H1 (cell line): ENCODE data around the gene LRRC28. TPM values are rescaled to one million over a fixed set of nuclear protein-coding genes. Genes with fewer than 3 reads are reported as not detected.

Source experiments
- CTCF ChIA-PET: fragments of 300-600 bp; sonication (Branson Sonifier 250); formaldehyde crosslinking; loops from one replicate; lab custom pipeline; 2021; ENCODE audit not compliant: partially characterized antibody; lab: Charles Lee
- POLR2A ChIA-PET: fragments of 300-600 bp; sonication (Branson Sonifier 250); formaldehyde crosslinking; loops from one replicate; lab custom pipeline; 2021; ENCODE audit warnings: inconsistent platforms; ENCODE audit not compliant: partially characterized antibody; lab: Charles Lee
- DNase-seq, 2 experiments: peaks; one replicate each; pipeline versions ENCODE4 v3.0.0 to v3.0.0-alpha.2; 2010 to 2022; ENCODE audit warnings: low spot score in 2 of 2, low read depth in 1 of 2, mixed read lengths in 1 of 2
- FAIRE-seq: peaks from 2 replicates; lab custom pipeline; 2011; peaks lifted over from hg19 to GRCh38; lab: Jason Lieb, UNC
- H2AFZ ChIP-seq: 2 replicates; pipeline ENCODE4 v1.8.1; 2012; ENCODE audit warnings: low read length, inconsistent platforms
- H2AK5ac ChIP-seq: 2 replicates; pipeline ENCODE4 v1.6.1; 2013; ENCODE audit warnings: low read depth, low read length
- H2BK120ac ChIP-seq: replicated peaks from 2 replicates; pipeline ENCODE3; 2013; ENCODE audit warnings: low read depth, low read length, inconsistent platforms
- H2BK12ac ChIP-seq: 2 replicates; pipeline ENCODE4 v1.6.1; 2013; ENCODE audit warnings: low read depth, low read length
- H2BK15ac ChIP-seq: 2 replicates; pipeline ENCODE4 v1.6.1; 2013; ENCODE audit warnings: low read length
- H2BK20ac ChIP-seq: 2 replicates; pipeline ENCODE4 v1.6.1; 2013; ENCODE audit warnings: low read length
- H2BK5ac ChIP-seq: 2 replicates; pipeline ENCODE4 v1.6.1; 2013; ENCODE audit warnings: low read depth, low read length
- H3K14ac ChIP-seq: 2 replicates; pipeline ENCODE4 v1.6.1; 2013; ENCODE audit warnings: inconsistent platforms; ENCODE audit not compliant: insufficient read length
- H3K18ac ChIP-seq: 2 replicates; pipeline ENCODE4 v1.6.1; 2013; ENCODE audit warnings: low read length; ENCODE audit errors: extremely low read depth
- H3K23ac ChIP-seq: 2 replicates; pipeline ENCODE4 v1.6.1; 2013; ENCODE audit warnings: inconsistent platforms; ENCODE audit not compliant: insufficient read length
- H3K23me2 ChIP-seq: 2 replicates; pipeline ENCODE4 v1.6.1; 2013; ENCODE audit warnings: low read depth, low read length
- H3K27ac ChIP-seq: 2 replicates; pipeline ENCODE4 v1.6.1; 2011; ENCODE audit warnings: low read depth, low read length, inconsistent platforms
- H3K27me3 ChIP-seq, 4 experiments: replicated peaks in 1 of 4; 1 replicate in 1 of 4; 2 replicates in 3 of 4; pipeline versions ENCODE4 v1.6.1 to v1.8.1; 2011 to 2013; ENCODE audit warnings: low read length in 3 of 4, mild to moderate bottlenecking in 3 of 4, inconsistent platforms in 2 of 4, mixed read lengths in 2 of 4, moderate library complexity in 1 of 4; ENCODE audit not compliant: control insufficient read depth in 3 of 4, insufficient read depth in 3 of 4; ENCODE audit errors: extremely low read depth in 1 of 4
- H3K36me3 ChIP-seq, 4 experiments: 2 replicates each; pipeline versions ENCODE4 v1.6.1 to v1.8.1; 2011 to 2013; ENCODE audit warnings: mild to moderate bottlenecking in 4 of 4, low read length in 3 of 4, moderate library complexity in 2 of 4, control low read depth in 1 of 4, inconsistent platforms in 1 of 4; ENCODE audit not compliant: insufficient read depth in 4 of 4, control insufficient read depth in 2 of 4
- H3K4ac ChIP-seq: replicated peaks from 2 replicates; pipeline ENCODE3; 2013; ENCODE audit warnings: low read length, low read depth, mixed read lengths, inconsistent platforms; ENCODE audit not compliant: insufficient read length
- H3K4me1 ChIP-seq, 4 experiments: replicated peaks in 1 of 4; 1 replicate in 1 of 4; 2 replicates in 3 of 4; pipeline versions ENCODE4 v1.6.1 to v1.8.1; 2011 to 2013; ENCODE audit warnings: low read length in 3 of 4, inconsistent platforms in 2 of 4, mixed read lengths in 1 of 4; ENCODE audit not compliant: insufficient read depth in 4 of 4, control insufficient read depth in 3 of 4
- H3K4me2 ChIP-seq, 2 experiments: 2 replicates each; pipeline versions ENCODE4 v1.6.1 to v1.8.1; 2011 to 2013; ENCODE audit warnings: low read depth in 2 of 2, low read length in 2 of 2, control low read depth in 1 of 2, inconsistent platforms in 1 of 2, mild to moderate bottlenecking in 1 of 2; ENCODE audit not compliant: insufficient read depth in 1 of 2
- H3K4me3 ChIP-seq, 4 experiments: fragments of 200-600, 300-600 bp in 1 of 4; sonication (generic), shearing (Covaris generic), sonication (Bioruptor Twin) in 1 of 4; 2 replicates each; pipeline versions ENCODE4 v1.5.1 to v1.8.1; 2011 to 2016; ENCODE audit warnings: low read length in 4 of 4, low read depth in 3 of 4, control low read depth in 2 of 4, inconsistent platforms in 2 of 4, mild to moderate bottlenecking in 2 of 4, mixed read lengths in 1 of 4, moderate library complexity in 1 of 4; ENCODE audit not compliant: insufficient read depth in 2 of 4; ENCODE audit errors: extremely low read depth in 1 of 4
- H3K56ac ChIP-seq: replicated peaks from 2 replicates; pipeline ENCODE3; 2013; ENCODE audit warnings: low read depth, mild to moderate bottlenecking, mixed read lengths, low read length, inconsistent platforms; ENCODE audit not compliant: insufficient read length
- H3K79me1 ChIP-seq: 2 replicates; pipeline ENCODE4 v1.6.1; 2013; ENCODE audit warnings: low read depth, low read length, control low read depth
- H3K79me2 ChIP-seq, 2 experiments: 2 replicates each; pipeline versions ENCODE4 v1.6.1 to v1.8.1; 2012 to 2013; ENCODE audit warnings: low read length in 2 of 2, mild to moderate bottlenecking in 2 of 2, inconsistent platforms in 1 of 2; ENCODE audit not compliant: insufficient read depth in 2 of 2, control insufficient read depth in 1 of 2
- H3K9ac ChIP-seq, 4 experiments: replicated peaks in 1 of 4; 1 replicate in 1 of 4; 2 replicates in 3 of 4; pipeline versions ENCODE4 v1.6.1 to v1.8.1; 2011 to 2013; ENCODE audit warnings: low read depth in 3 of 4, low read length in 3 of 4, control low read depth in 2 of 4, mild to moderate bottlenecking in 2 of 4, moderate library complexity in 2 of 4, inconsistent platforms in 1 of 4; ENCODE audit errors: extremely low read depth in 1 of 4
- H3K9me3 ChIP-seq, 2 experiments: 2 replicates each; pipeline versions ENCODE4 v1.6.1 to v1.8.1; 2012 to 2013; ENCODE audit warnings: mild to moderate bottlenecking in 2 of 2, moderate library complexity in 2 of 2, control low read depth in 1 of 2, inconsistent platforms in 1 of 2, low read depth in 1 of 2, low read length in 1 of 2, mixed read lengths in 1 of 2; ENCODE audit not compliant: insufficient read depth in 2 of 2
- H4K20me1 ChIP-seq, 2 experiments: replicated peaks in 1 of 2; 2 replicates each; pipeline versions ENCODE3 to v1.8.1; 2011 to 2013; ENCODE audit warnings: inconsistent platforms in 2 of 2, low read length in 2 of 2, mild to moderate bottlenecking in 1 of 2; ENCODE audit not compliant: insufficient read depth in 2 of 2, control insufficient read depth in 1 of 2
- H4K5ac ChIP-seq: 2 replicates; pipeline ENCODE4 v1.6.1; 2013; ENCODE audit warnings: low read length, low read depth, mixed read lengths, inconsistent platforms; ENCODE audit not compliant: insufficient read length
- H4K8ac ChIP-seq: 2 replicates; pipeline ENCODE4 v1.8.0; 2013; ENCODE audit warnings: mild to moderate bottlenecking, moderate library complexity, low read length, inconsistent platforms; ENCODE audit not compliant: insufficient read depth; ENCODE audit errors: extremely low read depth
- H4K91ac ChIP-seq: replicated peaks from 2 replicates; pipeline ENCODE3; 2013; ENCODE audit warnings: low read length, mixed read lengths, inconsistent platforms; ENCODE audit not compliant: insufficient read length
- EGR1 ChIP-seq: IDR thresholded peaks from 2 replicates; pipeline ENCODE4 v1.6.1; 2011; ENCODE audit warnings: low read depth, low read length, borderline replicate concordance
- polyA plus RNA-seq, 7 experiments: library from polyadenylated mRNA; depleted of rRNA in 3 of 7; stranded (reverse) in 5 of 7; unstranded in 2 of 7; fragments of >200 nt in 5 of 7; fragments of 200-250 nt in 2 of 7; gene quantifications; 1 replicate in 5 of 7; 2 replicates in 1 of 7; 4 replicates in 1 of 7; pipeline versions ENCODE4 v1.2.1 to v1.2.3, GENCODE V29; 2011 to 2013; ENCODE audit warnings: missing spikeins in 2 of 7, mixed read lengths in 2 of 7
- total RNA-seq: library from RNA; stranded (reverse); fragmentation: NEBNext Ultra II Directional; extraction: Animal tissue kit (Norgen Biotek cat#: 25700); gene quantifications from 2 replicates; pipeline ENCODE4 v1.2.1, GENCODE V29; 2021
- TF ChIP-seq, protein P1 (sequence below): IDR thresholded peaks from 2 replicates; pipeline ENCODE4 v1.6.1; 2011; ENCODE audit warnings: low read length, improper control_type of control experiment

Gene LRRC28
- total and polyA plus RNA-seq, 2 of the 8 experiments (the other 6 are each of a cell fraction or from before 2014, with no cell fraction given): 20.2 to 23.3 TPM

DNA sequence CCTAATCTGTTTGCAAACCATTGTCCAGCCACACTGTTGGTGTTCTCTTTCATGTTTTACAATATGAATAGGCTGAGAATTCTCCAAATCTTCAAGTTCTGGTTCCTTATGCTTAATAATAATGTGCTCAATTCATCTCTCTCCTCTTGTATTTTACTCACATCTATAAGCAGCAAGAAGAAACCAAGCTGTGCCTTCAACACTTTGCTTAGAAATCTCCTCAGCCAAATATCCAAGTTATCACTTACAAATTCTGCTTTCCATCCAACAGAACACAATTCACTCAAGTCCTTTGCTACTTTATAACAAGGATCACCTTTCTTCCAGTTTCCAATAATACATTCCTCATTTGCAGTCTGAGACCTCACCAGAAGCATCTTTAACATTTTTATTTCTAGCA is 117.5 kb downstream of the LRRC28 start:
- FAIRE-seq (no peak), DNase-seq (no peak)
- ChIA-PET POLR2A (no interaction called here), CTCF (interaction anchor here (0.9 kb wide), 1 partner anchor 10 kb away, joined by 3 read pairs; no protein-coding TSS in a partner anchor)
- no peak overlapping the region for H3K4me3 ChIP-seq
- no peak overlapping the region for H4K91ac ChIP-seq
- no peaks in the 10 kb centered on the region for H3K79me2 ChIP-seq
- H3K9ac ChIP-seq: no peak overlapping the region
- H2BK120ac ChIP-seq: no peak overlapping the region
- H2AFZ ChIP-seq: no peak overlapping the region
- no peak overlapping the region for H2BK20ac ChIP-seq
- no peak overlapping the region for H2BK15ac ChIP-seq
- H3K79me1 ChIP-seq: no peaks in the 10 kb centered on the region
- no peak overlapping the region for H3K23ac ChIP-seq
- no peaks in the 10 kb centered on the region for H4K20me1 ChIP-seq
- no peaks in the 10 kb centered on the region for H3K23me2 ChIP-seq
- H3K18ac ChIP-seq: no peak overlapping the region
- peaks cover 3 to 13% of the 10 kb centered on the region in 2 experiments; a peak in 1 of 4 replicates for H3K9me3 ChIP-seq
- no peak overlapping the region for H3K4ac ChIP-seq
- H3K4me2 ChIP-seq: no peak overlapping the region
- no peak overlapping the region for H4K5ac ChIP-seq
- no peaks in the 10 kb centered on the region for H3K27me3 ChIP-seq
- TF ChIP-seq EGR1: no peak
- TF ChIP-seq, protein P1, sequence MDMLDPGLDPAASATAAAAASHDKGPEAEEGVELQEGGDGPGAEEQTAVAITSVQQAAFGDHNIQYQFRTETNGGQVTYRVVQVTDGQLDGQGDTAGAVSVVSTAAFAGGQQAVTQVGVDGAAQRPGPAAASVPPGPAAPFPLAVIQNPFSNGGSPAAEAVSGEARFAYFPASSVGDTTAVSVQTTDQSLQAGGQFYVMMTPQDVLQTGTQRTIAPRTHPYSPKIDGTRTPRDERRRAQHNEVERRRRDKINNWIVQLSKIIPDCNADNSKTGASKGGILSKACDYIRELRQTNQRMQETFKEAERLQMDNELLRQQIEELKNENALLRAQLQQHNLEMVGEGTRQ: no peak
- no peak overlapping the region for H2BK12ac ChIP-seq
- no peak overlapping the region for H4K8ac ChIP-seq
- peaks cover 0 to 3% (median 0%) of the 10 kb centered on the region in 4 experiments; a peak in 1 of 8 replicates for H3K36me3 ChIP-seq
- H3K14ac ChIP-seq: no peak overlapping the region
- no peaks in the 10 kb centered on the region; a peak in 2 of 7 replicates for H3K4me1 ChIP-seq
- no peak overlapping the region for H3K27ac ChIP-seq
- no peak overlapping the region for H2BK5ac ChIP-seq
- no peak overlapping the region for H2AK5ac ChIP-seq
- H3K56ac ChIP-seq: no peak overlapping the region
